NCI-H2171 (cell line): Measurements from ENCODE around the gene KCP.

ENCODE experiments used
- DNase-seq: peaks from one replicate; lab custom pipeline; 2025; lab: John Stamatoyannopoulos, UW

The KCP gene

GRCh38 chr7:128858380-128859231 is 51.9 kb downstream of the KCP start:
- DNase-seq = no peak

- no peak for DNase-seq
Measured at GRCh38 chr7:128856001-128856718, 54.3 kb downstream of the KCP start.

GRCh38 chr7:128855559-128855958 is 55.0 kb downstream of the KCP start:
- no peak for DNase-seq

- no peak for DNase-seq
Measured at GRCh38 chr7:128854396-128854795, 56.1 kb downstream of the KCP start.

GRCh38 chr7:128853799-128854198 is 56.7 kb downstream of the KCP start:
- no peak for DNase-seq

GRCh38 chr7:128852537-128853254 is 57.8 kb downstream of the KCP start:
- DNase-seq = no peak

GRCh38 chr7:128849804-128850490 is 60.6 kb downstream of the KCP start:
- DNase-seq = no peak

- DNase-seq = no peak
Measured at GRCh38 chr7:128849156-128849515, 61.4 kb downstream of the KCP start.

- no peak for DNase-seq
Measured at GRCh38 chr7:128848289-128849155, 62.0 kb downstream of the KCP start.

- no peak for DNase-seq
Measured at GRCh38 chr7:128847721-128848211, 62.7 kb downstream of the KCP start.

- no peak for DNase-seq
Measured at GRCh38 chr7:128846781-128847444, 63.6 kb downstream of the KCP start.

GRCh38 chr7:128845987-128846386 is 64.5 kb downstream of the KCP start:
- no peak for DNase-seq

- DNase-seq = no peak
Measured at GRCh38 chr7:128845475-128845874, 65.0 kb downstream of the KCP start.

- no peak for DNase-seq
Measured at GRCh38 chr7:128844777-128845311, 65.7 kb downstream of the KCP start.

- no peak for DNase-seq
Measured at GRCh38 chr7:128843938-128844621, 66.4 kb downstream of the KCP start.

- DNase-seq = no peak
Measured at GRCh38 chr7:128842674-128843641, 67.6 kb downstream of the KCP start.

- DNase-seq = no peak
Measured at GRCh38 chr7:128841921-128842673, 68.4 kb downstream of the KCP start.
